ENCODE data around the gene SRMS.
A peak's percentile ranks its signal among the peaks of the same experiment; 100 is the strongest.
"Not testable (repeated sequence)": the region's sequence is repeated elsewhere in the genome, so short reads cannot be mapped to it uniquely, and the experiment has no call there.

SRMS gene

GRCh38 chr20:63579017-63579694 is 31.6 kb upstream of the SRMS start:
- no peak for DNase-seq (ENCODE audit: low read depth)

- no peak for DNase-seq (ENCODE audit: low read depth)
Observed at GRCh38 chr20:63578224-63579016, 30.9 kb upstream of the SRMS start.

- DNase-seq (ENCODE audit: low read depth) = no peak
Observed at GRCh38 chr20:63577317-63577894, 29.9 kb upstream of the SRMS start.

- DNase-seq (ENCODE audit: low read depth) = no peak
Observed at GRCh38 chr20:63576311-63576710, 28.8 kb upstream of the SRMS start.

GRCh38 chr20:63574829-63575743 is 27.5 kb upstream of the SRMS start:
- DNase-seq (ENCODE audit: low read depth) = no peak

GRCh38 chr20:63574156-63574828 is 26.7 kb upstream of the SRMS start, which contains the start of gene HELZ2:
HELZ2 (minus strand) TSS chr20:63574239; CDS start chr20:63572385, 1,854 bp downstream.
- peak; percentile 46 for DNase-seq (ENCODE audit: low read depth)

- no peak for DNase-seq (ENCODE audit: low read depth)
Observed at GRCh38 chr20:63573647-63574131, 26.1 kb upstream of the SRMS start.

GRCh38 chr20:63572788-63573646 is 25.5 kb upstream of the SRMS start:
- DNase-seq (ENCODE audit: low read depth) = no peak

GRCh38 chr20:63572071-63572787 is 24.7 kb upstream of the SRMS start:
- no peak for DNase-seq (ENCODE audit: low read depth)

- not testable (repeated sequence) for DNase-seq (ENCODE audit: low read depth)
Observed at GRCh38 chr20:63571087-63571478, 23.5 kb upstream of the SRMS start.

GRCh38 chr20:63570281-63571086 is 22.9 kb upstream of the SRMS start:
- no peak for DNase-seq (ENCODE audit: low read depth)

GRCh38 chr20:63568986-63569949 is 21.7 kb upstream of the SRMS start:
- DNase-seq (ENCODE audit: low read depth) = no peak

- DNase-seq (ENCODE audit: low read depth) = no peak
Observed at GRCh38 chr20:63568170-63568981, 20.8 kb upstream of the SRMS start.

- DNase-seq (ENCODE audit: low read depth) = peak; percentile 24
Observed at GRCh38 chr20:63567386-63568169, 20.0 kb upstream of the SRMS start.

- no peak for DNase-seq (ENCODE audit: low read depth)
Observed at GRCh38 chr20:63567136-63567385, 19.5 kb upstream of the SRMS start.

All from activated T-helper 1 cell treated with Interleukin-2 at 50 U/mL for 16 hours (primary cell).